NCI-H69 (cell line): ENCODE data around the gene DDIAS.
"Not testable (repeated sequence)": the region's sequence is repeated elsewhere in the genome, so short reads cannot be mapped to it uniquely, and the experiment has no call there.

ENCODE experiments used
- DNase-seq: peaks from one replicate; lab custom pipeline; 2025; lab: John Stamatoyannopoulos, UW

DDIAS gene

GRCh38 chr11:82890936-82891335 is 10.6 kb upstream of the DDIAS start:
- DNase-seq, result no peak

GRCh38 chr11:82892611-82893169 is 8.8 kb upstream of the DDIAS start:
- no peak for DNase-seq

- DNase-seq, result peak; percentile 14
Measured at GRCh38 chr11:82895437-82896091, 6.0 kb upstream of the DDIAS start.

- no peak for DNase-seq
Measured at GRCh38 chr11:82896183-82896582, 5.4 kb upstream of the DDIAS start.

- no peak for DNase-seq
Measured at GRCh38 chr11:82898241-82898640, 3.3 kb upstream of the DDIAS start.

- DNase-seq, result peak; percentile 30
Measured at GRCh38 chr11:82899186-82899820, 2.2 kb upstream of the DDIAS start.

- DNase-seq, result peak; percentile 51
Measured at GRCh38 chr11:82899957-82900276, 1.6 kb upstream of the DDIAS start.

GRCh38 chr11:82900277-82901164 is 1.0 kb upstream of the DDIAS start, which contains the start of gene PRCP:
Gene PRCP (minus strand): TSS chr11:82900430. CDS start chr11:82900402, 28 bp downstream.
- peak; percentile 97 for DNase-seq

- peak; percentile 47 for DNase-seq
Measured at GRCh38 chr11:82901922-82902485, 468 bp downstream of the DDIAS start.

GRCh38 chr11:82902880-82903279 is 1.3 kb downstream of the DDIAS start:
- DNase-seq, result no peak

GRCh38 chr11:82903843-82904586 is 2.5 kb downstream of the DDIAS start:
- DNase-seq, result no peak

GRCh38 chr11:82906236-82906635 is 4.7 kb downstream of the DDIAS start:
- peak; percentile 79 for DNase-seq

- no peak for DNase-seq
Measured at GRCh38 chr11:82906931-82907330, 5.4 kb downstream of the DDIAS start.

GRCh38 chr11:82907371-82907770 is 5.8 kb downstream of the DDIAS start:
- no peak for DNase-seq

- no peak for DNase-seq
Measured at GRCh38 chr11:82908311-82908710, 6.8 kb downstream of the DDIAS start.

GRCh38 chr11:82909015-82909640 is 7.6 kb downstream of the DDIAS start:
- no peak for DNase-seq

GRCh38 chr11:82919786-82920185 is 18.2 kb downstream of the DDIAS start:
- DNase-seq, result not testable (repeated sequence)

GRCh38 chr11:82920227-82920626 is 18.7 kb downstream of the DDIAS start:
- not testable (repeated sequence) for DNase-seq

- not testable (repeated sequence) for DNase-seq
Measured at GRCh38 chr11:82922396-82923173, 21.0 kb downstream of the DDIAS start.
